NT2/D1 (cell line): ENCODE results near the gene CHRNB4.

Source experiments
- SUZ12 ChIP-seq: IDR thresholded peaks from 2 replicates; pipeline ENCODE4 v1.6.1; 2011; ENCODE audit not compliant: insufficient read length, insufficient read depth; ENCODE audit errors: extremely low read depth
- YY1 ChIP-seq: IDR thresholded peaks from 2 replicates; pipeline ENCODE4 v1.6.1; 2011; ENCODE audit not compliant: insufficient read length, insufficient read depth
- ZNF274 ChIP-seq: IDR thresholded peaks from 2 replicates; pipeline ENCODE4 v1.6.1; 2011; ENCODE audit warnings: mild to moderate bottlenecking, low read depth, low read length

GRCh38 chr15:78615151-78615589, 25.8 kb downstream of the CHRNB4 start:
- TF ChIP-seq YY1 (no peak), ZNF274 (no peak), SUZ12 (no peak)
